GM21786 (cell line): ENCODE results near the gene RBM17.
A peak's percentile ranks its signal among the peaks of the same experiment; 100 is the strongest.
"Not testable (repeated sequence)": the region's sequence is repeated elsewhere in the genome, so short reads cannot be mapped to it uniquely, and the experiment has no call there.

ENCODE experiments used
- ATAC-seq: cut with Tn5 transposase; IDR thresholded peaks from one replicate; pipeline ENCODE4 v1.9.1; 2021; ENCODE audit not compliant: unreplicated experiment

RBM17 gene

GRCh38 chr10:6134099-6134823 lies 45.4 kb downstream of the RBM17 start:
- ATAC-seq: no peak

DNA sequence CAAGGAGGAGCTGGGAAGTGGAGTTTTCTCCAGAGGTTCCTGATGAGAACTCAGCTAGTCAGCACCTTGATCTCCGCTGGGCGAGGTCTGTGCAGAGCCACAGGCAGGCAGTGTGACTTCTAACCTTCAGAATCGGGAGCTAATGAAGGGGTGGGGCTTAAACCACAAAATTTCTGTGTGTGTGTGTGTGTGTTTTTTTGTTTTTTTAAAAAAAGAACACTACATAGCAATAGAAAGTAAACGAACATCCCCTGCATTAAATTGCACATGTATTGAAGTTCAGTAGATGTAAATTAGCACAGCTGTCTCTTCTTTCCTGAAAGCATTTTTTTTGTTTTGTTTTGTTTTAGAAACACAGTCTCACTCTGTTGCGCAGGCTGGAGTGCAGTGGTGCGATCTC lies 46.2 kb downstream of the RBM17 start:
- no peak for ATAC-seq

GRCh38 chr10:6135589-6136168 lies 46.8 kb downstream of the RBM17 start:
- ATAC-seq: no peak

- peak; percentile 54 for ATAC-seq
Observed at GRCh38 chr10:6136215-6137201, 47.7 kb downstream of the RBM17 start.

- ATAC-seq: no peak
Observed at GRCh38 chr10:6138456-6138855, 49.6 kb downstream of the RBM17 start.

GRCh38 chr10:6139470-6139869 lies 50.6 kb downstream of the RBM17 start:
- ATAC-seq: no peak

DNA sequence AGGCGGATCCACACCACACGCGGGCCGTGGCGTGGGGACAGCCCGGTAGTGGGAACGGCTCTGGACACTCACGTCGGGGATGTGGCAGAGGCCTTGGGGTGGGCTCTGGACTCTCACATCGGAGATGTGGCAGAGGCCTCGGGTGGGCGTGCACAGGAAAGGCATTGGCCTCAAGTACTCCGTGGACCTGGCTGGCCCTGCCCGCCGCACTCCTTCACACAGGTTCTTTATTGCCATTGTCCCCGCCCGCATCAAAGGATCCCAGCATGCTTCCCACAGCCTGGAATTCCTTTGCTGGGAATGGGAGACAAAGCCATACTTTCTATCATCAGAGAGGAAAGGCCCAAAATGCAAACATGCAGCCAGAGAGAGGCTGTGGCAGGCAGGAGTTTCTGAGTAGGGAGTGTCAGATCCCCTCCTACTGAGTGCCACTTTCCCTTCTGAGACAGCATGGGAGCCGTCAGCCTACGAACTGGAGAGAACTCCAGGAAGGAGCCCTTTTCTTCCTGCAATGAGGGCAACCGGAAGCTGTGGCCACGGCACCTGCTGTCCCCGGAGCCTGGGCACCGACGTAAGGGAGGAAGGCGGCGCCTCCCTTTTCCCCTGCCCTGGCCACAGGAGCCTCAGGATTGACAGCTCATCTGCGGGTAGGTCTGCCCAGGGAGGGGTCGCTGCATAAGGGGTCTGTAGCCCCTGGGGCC lies 51.5 kb downstream of the RBM17 start:
- ATAC-seq: no peak

DNA sequence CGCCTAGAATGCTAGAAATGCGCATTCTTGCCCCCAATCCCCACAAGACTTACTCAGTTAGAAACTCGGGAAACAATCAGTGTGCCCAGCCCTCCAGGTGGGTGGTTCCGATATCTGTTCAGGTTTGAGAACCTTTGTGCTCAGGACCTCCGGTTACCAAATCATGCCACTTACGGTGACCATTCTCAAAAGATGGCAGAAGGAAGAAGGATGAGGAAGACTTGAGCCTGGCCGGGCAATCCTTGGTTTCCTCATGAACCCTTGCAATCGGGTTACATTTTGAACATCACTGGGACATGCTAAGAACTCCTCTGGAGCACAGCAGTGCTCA lies 52.1 kb downstream of the RBM17 start:
- ATAC-seq: peak; percentile 1

- peak; percentile 49 for ATAC-seq
Observed at GRCh38 chr10:6141296-6142151, 52.7 kb downstream of the RBM17 start.

- not testable (repeated sequence) for ATAC-seq
Observed at GRCh38 chr10:6142186-6142585, 53.4 kb downstream of the RBM17 start.

- ATAC-seq: no peak
Observed at GRCh38 chr10:6142644-6143043, 53.8 kb downstream of the RBM17 start.

- no peak for ATAC-seq
Observed at GRCh38 chr10:6143181-6143580, 54.3 kb downstream of the RBM17 start.

GRCh38 chr10:6144406-6145165 lies 55.8 kb downstream of the RBM17 start:
- ATAC-seq: peak; percentile 66

DNA sequence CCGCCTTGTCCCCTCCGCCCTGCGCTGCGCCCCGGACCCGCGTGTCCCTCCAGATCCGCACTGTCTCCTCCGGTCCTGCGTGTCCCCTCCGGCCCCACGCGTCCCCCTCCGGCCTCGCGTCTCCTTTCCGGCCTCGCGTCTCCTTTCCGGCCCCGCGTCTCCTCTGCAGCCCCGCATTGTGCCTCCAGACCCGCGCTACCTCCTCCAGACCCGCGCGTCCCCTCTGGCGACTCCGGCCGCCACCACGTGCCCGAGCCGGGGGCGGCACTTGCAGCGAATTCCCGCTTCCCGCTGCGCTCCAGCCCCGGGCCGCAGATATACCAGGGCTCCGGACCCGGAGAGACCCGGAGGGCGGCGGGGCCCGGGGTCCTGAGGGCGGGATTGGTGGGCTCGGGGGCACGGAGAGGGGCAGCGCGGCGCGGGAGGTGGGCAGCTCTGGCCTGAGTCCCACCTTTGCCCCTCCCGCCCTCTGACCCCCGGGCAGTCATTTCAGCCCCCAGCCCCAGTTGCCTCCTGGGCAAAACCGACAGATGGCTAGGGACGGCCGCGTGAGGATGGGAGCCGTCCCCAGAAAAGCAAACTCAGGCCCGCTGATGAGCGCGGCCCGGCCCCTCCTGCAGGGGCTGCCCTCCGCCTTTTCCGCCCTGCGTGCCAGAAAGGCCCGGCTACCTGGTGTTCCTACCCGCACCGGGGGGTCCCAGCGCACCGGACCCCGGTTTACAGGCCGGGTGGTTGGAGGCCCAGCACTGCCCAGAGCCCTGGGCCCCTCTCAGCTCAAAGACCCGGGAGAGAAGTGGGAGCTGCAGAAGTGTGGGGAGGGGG lies 56.5 kb downstream of the RBM17 start:
- peak; percentile 1 for ATAC-seq

DNA sequence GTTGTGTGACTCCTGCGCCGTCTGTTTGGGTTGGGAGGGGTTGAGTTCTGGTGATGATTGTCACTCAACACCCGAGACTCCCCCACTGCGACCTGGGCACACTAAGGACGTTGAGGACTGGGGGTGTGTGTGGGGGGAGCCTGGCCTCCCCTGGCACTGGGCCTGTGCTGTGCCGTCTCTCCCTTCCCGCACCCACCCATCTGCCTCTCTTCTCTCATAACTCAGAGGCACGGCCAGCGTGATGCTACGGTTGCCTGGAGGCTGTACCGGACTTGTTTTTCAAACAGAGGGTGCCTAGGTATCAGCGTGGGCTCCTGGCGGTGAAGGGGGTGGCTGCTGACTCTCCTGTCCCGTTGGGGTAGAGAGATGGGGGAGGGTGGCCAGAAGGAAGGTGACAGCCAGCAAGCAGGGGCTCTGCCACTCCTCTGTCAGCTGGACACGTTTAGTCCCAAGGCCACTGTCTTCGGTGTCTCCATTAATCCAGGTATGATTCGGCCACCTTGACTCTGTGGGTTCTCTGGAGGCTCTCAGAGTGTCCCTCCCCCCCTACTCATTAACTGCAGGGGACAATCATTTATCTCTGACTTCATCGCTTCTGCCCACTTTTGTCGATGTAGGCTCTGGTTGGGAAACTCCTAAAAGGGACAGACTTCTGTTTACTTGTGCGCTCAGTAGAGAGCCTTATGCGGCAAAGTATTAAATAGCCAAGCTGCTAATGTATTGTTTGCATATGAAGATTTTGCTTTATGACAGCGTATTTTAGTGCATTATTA lies 57.4 kb downstream of the RBM17 start:
- no peak for ATAC-seq

DNA sequence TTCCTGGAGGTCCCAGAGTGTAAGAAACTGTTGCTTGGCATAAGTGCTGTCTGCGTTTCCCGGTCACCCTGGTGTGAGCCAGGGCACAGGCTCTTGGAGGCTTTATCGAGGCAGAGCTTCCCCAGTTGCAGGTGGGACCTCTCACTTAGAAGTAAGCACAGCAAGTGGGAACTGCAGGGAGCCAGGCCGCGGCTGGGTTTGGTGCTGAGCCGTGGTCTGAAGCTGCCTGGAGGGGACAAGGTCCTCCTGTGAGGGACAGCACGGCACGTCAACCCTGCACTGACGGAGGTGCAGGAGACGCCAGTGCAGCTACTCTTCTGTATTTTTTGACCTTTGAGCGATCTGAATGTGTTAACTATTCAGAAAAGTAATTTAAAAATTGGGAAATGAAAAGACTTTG lies 58.1 kb downstream of the RBM17 start:
- no peak for ATAC-seq

- ATAC-seq: no peak
Observed at GRCh38 chr10:6148251-6148701, 59.4 kb downstream of the RBM17 start.

DNA sequence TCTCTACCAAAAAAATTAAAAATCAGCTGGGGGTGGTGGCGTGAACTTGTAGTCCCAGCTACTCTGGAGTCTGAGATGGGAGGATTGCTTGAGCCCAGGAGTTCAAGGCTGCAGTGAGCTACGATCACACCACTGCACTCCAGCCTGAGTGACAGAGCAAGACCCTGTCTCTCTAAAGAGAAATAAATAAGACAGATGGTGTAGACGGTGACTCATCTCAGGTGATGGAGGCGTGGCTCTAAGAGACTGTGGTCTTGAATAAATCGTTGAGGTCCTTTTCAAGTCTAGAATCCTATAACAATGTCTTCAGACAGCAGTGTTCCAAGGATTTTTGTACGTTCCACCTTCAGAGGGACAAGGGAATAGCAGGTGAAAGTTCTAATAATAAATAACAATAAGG lies 60.1 kb downstream of the RBM17 start:
- no peak for ATAC-seq
